Stimulated activated CD8-positive, alpha-beta memory T cell treated with anti-CD3 and anti-CD28 coated beads, Interleukin-4, amount 100 ng/mL, for 48 hours (primary cell): Measurements from ENCODE around the gene RANBP3L.
A peak's percentile ranks its signal among the peaks of the same experiment; 100 is the strongest.
"Not testable (repeated sequence)": the region's sequence is repeated elsewhere in the genome, so short reads cannot be mapped to it uniquely, and the experiment has no call there.

Experiments used
- DNase-seq: peaks from one replicate; pipeline ENCODE4 v3.0.0-alpha.2; 2020

RANBP3L gene

GRCh38 chr5:36301858-36302603 lies at the start of gene RANBP3L:
Gene RANBP3L, minus strand, starts transcription at chr5:36301902. Its CDS starts 486 bp downstream, at chr5:36301416.
- no peak for DNase-seq

- DNase-seq: no peak
These were observed 45.4 kb upstream of the RANBP3L start for GRCh38 chr5:36346896-36347690.

- no peak for DNase-seq
These were observed 43.2 kb upstream of the RANBP3L start for GRCh38 chr5:36344899-36345298.

- DNase-seq: not testable (repeated sequence)
These were observed 40.0 kb upstream of the RANBP3L start for GRCh38 chr5:36341720-36342119.

- DNase-seq: no peak
These were observed 35.9 kb upstream of the RANBP3L start for GRCh38 chr5:36337597-36337996.

GRCh38 chr5:36334315-36334714 lies 32.6 kb upstream of the RANBP3L start:
- DNase-seq: no peak

- not testable (repeated sequence) for DNase-seq
These were observed 31.0 kb upstream of the RANBP3L start for GRCh38 chr5:36332720-36333119.

- no peak for DNase-seq
These were observed 23.5 kb upstream of the RANBP3L start for GRCh38 chr5:36325196-36325595.

- DNase-seq: no peak
These were observed 22.5 kb upstream of the RANBP3L start for GRCh38 chr5:36323926-36324781.

GRCh38 chr5:36312953-36313672 lies 11.4 kb upstream of the RANBP3L start:
- DNase-seq: no peak

GRCh38 chr5:36311956-36312355 lies 10.3 kb upstream of the RANBP3L start:
- DNase-seq: no peak

- no peak for DNase-seq
These were observed 8.4 kb upstream of the RANBP3L start for GRCh38 chr5:36310138-36310537.

- peak; percentile 27 for DNase-seq
These were observed 4.0 kb upstream of the RANBP3L start for GRCh38 chr5:36305571-36306326.

GRCh38 chr5:36304095-36304805 lies 2.5 kb upstream of the RANBP3L start:
- DNase-seq: no peak

- no peak for DNase-seq
These were observed 668 bp downstream of the RANBP3L start for GRCh38 chr5:36300927-36301540.

GRCh38 chr5:36300191-36300926 lies 1.3 kb downstream of the RANBP3L start:
- no peak for DNase-seq

- no peak for DNase-seq
These were observed 3.1 kb downstream of the RANBP3L start for GRCh38 chr5:36298552-36298951.

GRCh38 chr5:36297653-36298052 lies 4.0 kb downstream of the RANBP3L start:
- DNase-seq: no peak

- no peak for DNase-seq
These were observed 15.7 kb downstream of the RANBP3L start for GRCh38 chr5:36285837-36286615.
